Endothelial cell (in vitro differentiated cells): ENCODE results near the gene SIGMAR1. TPM values are rescaled to one million over a fixed set of nuclear protein-coding genes. Genes with fewer than 3 reads are reported as not detected.

Experiments used
- DNase-seq: peaks from one replicate; pipeline ENCODE4 v3.0.0; 2021; ENCODE audit warnings: low spot score
- H3K27ac Mint-ChIP-seq: one replicate; pipeline ENCODE4 v1.8.0; 2021; ENCODE audit warnings: mixed read lengths, inconsistent platforms; ENCODE audit not compliant: unreplicated experiment
- H3K27me3 Mint-ChIP-seq: one replicate; pipeline ENCODE4 v1.8.0; 2021; ENCODE audit warnings: mild to moderate bottlenecking, moderate library complexity, mixed read lengths, inconsistent platforms; ENCODE audit not compliant: unreplicated experiment
- H3K36me3 Mint-ChIP-seq: one replicate; pipeline ENCODE4 v1.8.0; 2021; ENCODE audit warnings: mild to moderate bottlenecking, low read depth, mixed read lengths, inconsistent platforms; ENCODE audit not compliant: unreplicated experiment
- H3K4me1 Mint-ChIP-seq: one replicate; pipeline ENCODE4 v1.8.0; 2021; ENCODE audit warnings: mild to moderate bottlenecking, mixed read lengths, inconsistent platforms; ENCODE audit not compliant: unreplicated experiment
- H3K4me3 Mint-ChIP-seq: one replicate; pipeline ENCODE4 v1.8.0; 2021; ENCODE audit warnings: mild to moderate bottlenecking, mixed read lengths, inconsistent platforms; ENCODE audit not compliant: unreplicated experiment
- H3K9me3 Mint-ChIP-seq: one replicate; pipeline ENCODE4 v1.8.0; 2021; ENCODE audit warnings: mixed read lengths, inconsistent platforms; ENCODE audit not compliant: unreplicated experiment
- total RNA-seq: library from RNA; stranded (reverse); fragmentation: NEBNext Ultra II Directional; extraction: Animal tissue kit (Norgen Biotek cat#: 25700); gene quantifications from one replicate; pipeline ENCODE4 v1.2.1, GENCODE V29; 2021; ENCODE audit not compliant: unreplicated experiment
- TF ChIP-seq, protein P1 (sequence below): fragments of 200-600 bp; sonication (generic); IDR thresholded peaks from one replicate; pipeline ENCODE4 v1.5.0; 2021; ENCODE audit warnings: antibody characterized with exemption; ENCODE audit not compliant: unreplicated experiment

SIGMAR1 gene
- total RNA-seq, 1 donor from 2014 or later = 25.9 TPM

GRCh38 chr9:34611251-34611810 lies 26.3 kb downstream of the SIGMAR1 start:
- Mint-ChIP-seq H3K9me3 (no peaks in the 10 kb centered on the region), H3K36me3 (peaks cover 15% of the 10 kb centered on the region), H3K4me3 (peak overlapping the region; percentile 90), H3K27ac (peak overlapping the region; percentile 70), H3K27me3 (peaks cover 9% of the 10 kb centered on the region), H3K4me1 (peaks cover 15% of the 10 kb centered on the region)
- TF ChIP-seq, protein P1, sequence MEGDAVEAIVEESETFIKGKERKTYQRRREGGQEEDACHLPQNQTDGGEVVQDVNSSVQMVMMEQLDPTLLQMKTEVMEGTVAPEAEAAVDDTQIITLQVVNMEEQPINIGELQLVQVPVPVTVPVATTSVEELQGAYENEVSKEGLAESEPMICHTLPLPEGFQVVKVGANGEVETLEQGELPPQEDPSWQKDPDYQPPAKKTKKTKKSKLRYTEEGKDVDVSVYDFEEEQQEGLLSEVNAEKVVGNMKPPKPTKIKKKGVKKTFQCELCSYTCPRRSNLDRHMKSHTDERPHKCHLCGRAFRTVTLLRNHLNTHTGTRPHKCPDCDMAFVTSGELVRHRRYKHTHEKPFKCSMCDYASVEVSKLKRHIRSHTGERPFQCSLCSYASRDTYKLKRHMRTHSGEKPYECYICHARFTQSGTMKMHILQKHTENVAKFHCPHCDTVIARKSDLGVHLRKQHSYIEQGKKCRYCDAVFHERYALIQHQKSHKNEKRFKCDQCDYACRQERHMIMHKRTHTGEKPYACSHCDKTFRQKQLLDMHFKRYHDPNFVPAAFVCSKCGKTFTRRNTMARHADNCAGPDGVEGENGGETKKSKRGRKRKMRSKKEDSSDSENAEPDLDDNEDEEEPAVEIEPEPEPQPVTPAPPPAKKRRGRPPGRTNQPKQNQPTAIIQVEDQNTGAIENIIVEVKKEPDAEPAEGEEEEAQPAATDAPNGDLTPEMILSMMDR = no peak
- DNase-seq = no peak

GRCh38 chr9:34610434-34611206 lies 27.0 kb downstream of the SIGMAR1 start:
- H3K4me1 Mint-ChIP-seq = peaks cover 15% of the 10 kb centered on the region
- H3K27ac Mint-ChIP-seq = no peak overlapping the region
- H3K4me3 Mint-ChIP-seq = peak overlapping the region; percentile 90
- H3K27me3 Mint-ChIP-seq = peaks cover 9% of the 10 kb centered on the region
- DNase-seq = no peak
- H3K36me3 Mint-ChIP-seq = peaks cover 8% of the 10 kb centered on the region
- TF ChIP-seq, protein P1 = no peak
- H3K9me3 Mint-ChIP-seq = no peaks in the 10 kb centered on the region

DNA sequence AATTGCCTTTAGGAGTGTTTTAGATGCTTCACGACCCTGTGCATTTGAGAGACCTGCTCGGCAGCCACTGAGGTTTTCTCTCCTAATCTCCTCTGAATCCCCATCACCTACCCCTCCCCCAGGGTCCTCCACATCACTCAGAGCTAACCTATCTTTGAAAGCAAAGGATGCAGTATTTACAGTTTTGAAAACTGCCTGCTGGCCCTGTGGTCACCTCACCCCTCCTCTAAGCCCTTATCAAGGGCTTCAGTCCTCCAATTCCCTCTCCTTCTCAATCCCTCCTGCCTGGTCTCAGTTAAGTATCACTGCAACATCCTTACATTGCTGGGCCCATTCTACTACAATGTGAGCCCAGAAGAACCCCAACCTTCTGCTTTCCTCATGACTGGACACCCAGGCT lies 30.3 kb downstream of the SIGMAR1 start:
- TF ChIP-seq, protein P1 = no peak
- Mint-ChIP-seq H3K4me1 (peaks cover 7% of the 10 kb centered on the region), H3K4me3 (no peak overlapping the region), H3K36me3 (no peaks in the 10 kb centered on the region), H3K9me3 (no peaks in the 10 kb centered on the region), H3K27ac (no peak overlapping the region), H3K27me3 (peaks cover 9% of the 10 kb centered on the region)
- DNase-seq = no peak

- TF ChIP-seq, protein P1 = no peak
- Mint-ChIP-seq H3K27me3 (peaks cover 9% of the 10 kb centered on the region), H3K9me3 (no peaks in the 10 kb centered on the region), H3K4me3 (no peak overlapping the region), H3K36me3 (no peaks in the 10 kb centered on the region), H3K27ac (no peak overlapping the region), H3K4me1 (peaks cover 7% of the 10 kb centered on the region)
- no peak for DNase-seq
Observed at GRCh38 chr9:34606905-34607304, 30.7 kb downstream of the SIGMAR1 start.

DNA sequence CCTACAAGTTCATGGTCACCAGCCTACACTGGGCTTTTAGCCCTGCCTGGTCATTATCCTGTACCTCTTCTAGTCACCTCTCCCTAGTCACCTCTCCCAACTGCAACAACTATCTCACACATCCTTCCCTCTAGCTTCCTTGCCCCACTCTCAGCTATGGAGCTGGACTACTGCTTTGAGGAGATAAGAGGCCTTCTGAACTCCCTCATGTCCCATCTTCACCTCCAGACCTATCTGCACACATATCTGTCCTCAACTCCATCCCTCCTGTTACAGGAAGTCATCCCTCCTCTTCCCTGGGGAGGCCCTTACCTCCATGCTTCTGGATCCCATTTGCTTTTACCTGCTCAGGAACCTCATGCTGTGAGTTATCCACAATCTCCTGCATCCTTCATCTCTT lies 31.4 kb downstream of the SIGMAR1 start:
- no peak overlapping the region for H3K4me3 Mint-ChIP-seq
- TF ChIP-seq, protein P1 = no peak
- peaks cover 2% of the 10 kb centered on the region for H3K4me1 Mint-ChIP-seq

More for the DNA sequence above, 31.4 kb downstream of the SIGMAR1 start:
- H3K36me3 Mint-ChIP-seq = no peaks in the 10 kb centered on the region
- H3K9me3 Mint-ChIP-seq = no peaks in the 10 kb centered on the region
- no peak for DNase-seq
- no peak overlapping the region for H3K27ac Mint-ChIP-seq
- H3K27me3 Mint-ChIP-seq = peaks cover 5% of the 10 kb centered on the region
